H9 (cell line): ENCODE measurements around the gene OTULIN. TPM values are rescaled to one million over a fixed set of nuclear protein-coding genes. Genes with fewer than 3 reads are reported as not detected.

Experiments used
- DNase-seq: peaks from one replicate; pipeline ENCODE4 v3.0.0-alpha.2; 2017
- H2AFZ ChIP-seq: one replicate; pipeline ENCODE4 v1.6.1; 2013; ENCODE audit warnings: mild to moderate bottlenecking, low read length, control low read depth, moderate library complexity
- H2AK5ac ChIP-seq: 2 replicates; pipeline ENCODE4 v1.6.1; 2013; ENCODE audit warnings: low read length, control low read depth, mixed read lengths; ENCODE audit not compliant: insufficient read length
- H2BK120ac ChIP-seq: one replicate; pipeline ENCODE4 v1.6.1; 2013; ENCODE audit warnings: low read depth, mild to moderate bottlenecking, low read length, control low read depth, inconsistent platforms; ENCODE audit not compliant: poor library complexity, severe bottlenecking
- H2BK12ac ChIP-seq: 2 replicates; pipeline ENCODE4 v1.6.1; 2013; ENCODE audit warnings: low read length, control low read depth, mixed read lengths, low read depth; ENCODE audit not compliant: insufficient read length
- H2BK15ac ChIP-seq: 2 replicates; pipeline ENCODE4 v1.6.1; 2013; ENCODE audit warnings: low read depth, low read length, control low read depth
- H2BK20ac ChIP-seq: one replicate; pipeline ENCODE4 v1.6.1; 2013; ENCODE audit warnings: low read depth, mild to moderate bottlenecking, low read length, control low read depth, inconsistent platforms; ENCODE audit not compliant: poor library complexity, severe bottlenecking
- H2BK5ac ChIP-seq: 2 replicates; pipeline ENCODE4 v1.6.1; 2013; ENCODE audit warnings: low read length, control low read depth, mixed read lengths; ENCODE audit not compliant: insufficient read length
- H3K14ac ChIP-seq: 2 replicates; pipeline ENCODE4 v1.6.1; 2013; ENCODE audit warnings: low read length, control low read depth; ENCODE audit not compliant: insufficient read depth
- H3K18ac ChIP-seq: 2 replicates; pipeline ENCODE4 v1.6.1; 2013; ENCODE audit warnings: low read depth, mild to moderate bottlenecking, mixed read lengths, low read length, control low read depth; ENCODE audit not compliant: insufficient read length
- H3K23ac ChIP-seq: 2 replicates; pipeline ENCODE4 v1.6.1; 2013; ENCODE audit warnings: low read length, control low read depth, mixed read lengths, low read depth; ENCODE audit not compliant: insufficient read length
- H3K23me2 ChIP-seq: 2 replicates; pipeline ENCODE4 v1.6.1; 2013; ENCODE audit warnings: low read depth, mild to moderate bottlenecking, mixed read lengths, low read length, control low read depth; ENCODE audit not compliant: insufficient read length, poor library complexity, severe bottlenecking
- H3K27ac ChIP-seq: 2 replicates; pipeline ENCODE4 v1.5.1; 2013; ENCODE audit warnings: low read length, control low read depth, mixed read lengths, low read depth; ENCODE audit not compliant: insufficient read length
- H3K27me3 ChIP-seq: 2 replicates; pipeline ENCODE4 v1.6.1; 2013; ENCODE audit warnings: low read length, control low read depth, inconsistent platforms; ENCODE audit not compliant: insufficient read depth
- H3K4ac ChIP-seq: 2 replicates; pipeline ENCODE4 v1.6.1; 2013; ENCODE audit warnings: low read depth, mild to moderate bottlenecking, control low read depth, inconsistent platforms, low read length, moderate library complexity
- H3K4me1 ChIP-seq: 2 replicates; pipeline ENCODE4 v1.6.1; 2013; ENCODE audit warnings: low read length, control low read depth, inconsistent platforms; ENCODE audit not compliant: insufficient read depth
- H3K4me2 ChIP-seq: 2 replicates; pipeline ENCODE4 v1.6.1; 2013; ENCODE audit warnings: low read length, control low read depth, mixed read lengths; ENCODE audit not compliant: insufficient read length, insufficient read depth
- H3K56ac ChIP-seq: 2 replicates; pipeline ENCODE4 v1.6.1; 2013; ENCODE audit warnings: low read depth, mild to moderate bottlenecking, mixed read lengths, low read length, control low read depth; ENCODE audit not compliant: insufficient read length
- H3K79me1 ChIP-seq: 2 replicates; pipeline ENCODE4 v1.6.1; 2013; ENCODE audit warnings: low read depth, mild to moderate bottlenecking, moderate library complexity, low read length, control low read depth, inconsistent platforms; ENCODE audit not compliant: insufficient read depth, poor library complexity, severe bottlenecking
- H3K79me2 ChIP-seq: 2 replicates; pipeline ENCODE4 v1.6.1; 2013; ENCODE audit warnings: low read length, control low read depth, inconsistent platforms; ENCODE audit not compliant: insufficient read depth
- H3K9ac ChIP-seq: 2 replicates; pipeline ENCODE4 v1.6.1; 2013; ENCODE audit warnings: low read length, control low read depth, mixed read lengths; ENCODE audit not compliant: insufficient read length; ENCODE audit errors: extremely low read depth
- H3K9me3 ChIP-seq: one replicate; pipeline ENCODE4 v1.6.1; 2013; ENCODE audit warnings: low read depth, low read length, inconsistent platforms; ENCODE audit not compliant: control insufficient read depth
- H3T11ph ChIP-seq: one replicate; pipeline ENCODE4 v1.6.1; 2013; ENCODE audit warnings: mild to moderate bottlenecking, low read length, control low read depth, inconsistent platforms
- H4K20me1 ChIP-seq: one replicate; pipeline ENCODE4 v1.6.1; 2013; ENCODE audit not compliant: control insufficient read depth, insufficient read length, insufficient read depth
- H4K5ac ChIP-seq: 2 replicates; pipeline ENCODE4 v1.6.1; 2013; ENCODE audit warnings: low read depth, mild to moderate bottlenecking, mixed read lengths, low read length, control low read depth; ENCODE audit not compliant: insufficient read length
- H4K8ac ChIP-seq: replicated peaks from 2 replicates; pipeline ENCODE4 v1.6.1; 2013; ENCODE audit warnings: low read length, control low read depth, mixed read lengths, low read depth; ENCODE audit not compliant: insufficient read length
- H4K91ac ChIP-seq: 2 replicates; pipeline ENCODE4 v1.6.1; 2013; ENCODE audit warnings: low read depth, mild to moderate bottlenecking, moderate library complexity, mixed read lengths, low read length, control low read depth; ENCODE audit not compliant: insufficient read length
- H3K27ac Mint-ChIP-seq, 3 experiments: 2 replicates in 2 of 3; 3 replicates in 1 of 3; pipeline ENCODE4 v1.8.0; 2020 to 2021; ENCODE audit warnings: mixed read lengths in 3 of 3, mild to moderate bottlenecking in 1 of 3, moderate library complexity in 1 of 3
- H3K27me3 Mint-ChIP-seq: 2 replicates; pipeline ENCODE4 v1.8.0; 2021; ENCODE audit warnings: low read depth, mild to moderate bottlenecking, moderate library complexity, mixed read lengths
- H3K36me3 Mint-ChIP-seq, 3 experiments: 2 replicates in 2 of 3; 3 replicates in 1 of 3; pipeline ENCODE4 v1.8.0; 2020 to 2021; ENCODE audit warnings: low read depth in 3 of 3, mixed read lengths in 3 of 3; ENCODE audit not compliant: insufficient read depth in 1 of 3
- H3K4me1 Mint-ChIP-seq, 2 experiments: 2 replicates each; pipeline ENCODE4 v1.8.0; 2020; ENCODE audit warnings: mixed read lengths in 2 of 2
- H3K4me3 Mint-ChIP-seq, 2 experiments: 2 replicates in 1 of 2; 3 replicates in 1 of 2; pipeline ENCODE4 v1.8.0; 2020 to 2021; ENCODE audit warnings: mild to moderate bottlenecking in 2 of 2, mixed read lengths in 2 of 2, moderate library complexity in 1 of 2
- H3K9me3 Mint-ChIP-seq, 2 experiments: 2 replicates in 1 of 2; 3 replicates in 1 of 2; pipeline ENCODE4 v1.8.0; 2020; ENCODE audit warnings: mild to moderate bottlenecking in 2 of 2, mixed read lengths in 2 of 2, moderate library complexity in 1 of 2
- WGBS: extraction: QIAGEN DNeasy Blood & Tissue Kit; methylation state at CpG from one replicate; pipeline ENCODE4 v1.1.7; 2013; ENCODE audit warnings: missing lambda C conversion rate, low lambda C conversion rate, mixed read lengths; ENCODE audit not compliant: insufficient read length; ENCODE audit errors: extremely low coverage; 5-methylcytosine and 5-hydroxymethylcytosine counted together
- total RNA-seq: library from RNA; stranded (reverse); gene quantifications from 2 replicates; pipeline ENCODE4 v1.2.1, GENCODE V29; 2021
- TF ChIP-seq, protein P1 (sequence below): fragments of 200-600 bp; sonication (generic); conservative IDR thresholded peaks from 3 replicates; pipeline ENCODE4 v1.8.0; 2021; ENCODE audit warnings: antibody characterized with exemption, mild to moderate bottlenecking

The OTULIN gene
- total RNA-seq, 1 experiment from 2014 or later, result 35.8 TPM

DNA sequence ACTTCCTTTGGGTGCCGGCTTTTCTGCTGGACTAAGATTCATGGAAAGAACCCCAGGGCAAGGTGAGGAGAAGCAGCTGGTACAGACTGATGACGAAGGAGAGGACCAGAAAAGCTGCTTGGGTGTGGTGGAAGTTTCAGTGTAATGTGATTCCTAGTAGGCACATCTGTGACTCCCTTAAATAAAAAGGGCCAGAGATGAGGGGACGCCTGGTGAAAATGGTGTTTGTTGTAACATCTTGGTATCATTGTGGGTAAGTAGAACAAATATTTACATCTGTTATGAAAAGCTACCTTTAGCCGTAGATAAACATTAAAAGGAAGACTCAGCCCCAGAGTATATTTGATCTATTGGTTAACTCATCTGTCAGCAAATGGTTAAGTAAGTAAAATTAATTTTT, 49.2 kb upstream of the OTULIN start:
- Histone ChIP-seq H3K9me3 (no peaks in the 10 kb centered on the region), H3T11ph (no peak overlapping the region), H3K9ac (no peak overlapping the region), H4K8ac (no peak overlapping the region), H4K91ac (no peak overlapping the region), H2BK120ac (no peak overlapping the region), H2BK12ac (no peak overlapping the region), H3K18ac (no peak overlapping the region), H3K23me2 (no peaks in the 10 kb centered on the region), H3K4ac (no peak overlapping the region), H3K27ac (no peak overlapping the region), H3K79me2 (no peaks in the 10 kb centered on the region), H2BK5ac (no peak overlapping the region), H3K56ac (no peak overlapping the region), H2BK20ac (no peak overlapping the region), H2BK15ac (no peak overlapping the region), H3K27me3 (no peaks in the 10 kb centered on the region), H2AK5ac (no peak overlapping the region), H2AFZ (no peak overlapping the region), H4K5ac (no peak overlapping the region), H3K79me1 (no peaks in the 10 kb centered on the region), H3K23ac (peak overlapping the region; percentile 10), H3K4me2 (no peak overlapping the region), H4K20me1 (no peaks in the 10 kb centered on the region), H3K4me1 (no peaks in the 10 kb centered on the region), H3K14ac (no peak overlapping the region)
- Mint-ChIP-seq H3K9me3 (no peaks in the 10 kb centered on the region), H3K27me3 (no peaks in the 10 kb centered on the region), H3K4me1 (no peaks in the 10 kb centered on the region), H3K36me3 (peaks cover 0 to 12% (median 4%) of the 10 kb centered on the region in 3 experiments; a peak in 4 of 7 replicates), H3K4me3 (no peak overlapping the region), H3K27ac (no peak overlapping the region)
- no CpG with 5 or more reads among the region's 4 CpGs for WGBS
- no peak for DNase-seq
- TF ChIP-seq, protein P1, sequence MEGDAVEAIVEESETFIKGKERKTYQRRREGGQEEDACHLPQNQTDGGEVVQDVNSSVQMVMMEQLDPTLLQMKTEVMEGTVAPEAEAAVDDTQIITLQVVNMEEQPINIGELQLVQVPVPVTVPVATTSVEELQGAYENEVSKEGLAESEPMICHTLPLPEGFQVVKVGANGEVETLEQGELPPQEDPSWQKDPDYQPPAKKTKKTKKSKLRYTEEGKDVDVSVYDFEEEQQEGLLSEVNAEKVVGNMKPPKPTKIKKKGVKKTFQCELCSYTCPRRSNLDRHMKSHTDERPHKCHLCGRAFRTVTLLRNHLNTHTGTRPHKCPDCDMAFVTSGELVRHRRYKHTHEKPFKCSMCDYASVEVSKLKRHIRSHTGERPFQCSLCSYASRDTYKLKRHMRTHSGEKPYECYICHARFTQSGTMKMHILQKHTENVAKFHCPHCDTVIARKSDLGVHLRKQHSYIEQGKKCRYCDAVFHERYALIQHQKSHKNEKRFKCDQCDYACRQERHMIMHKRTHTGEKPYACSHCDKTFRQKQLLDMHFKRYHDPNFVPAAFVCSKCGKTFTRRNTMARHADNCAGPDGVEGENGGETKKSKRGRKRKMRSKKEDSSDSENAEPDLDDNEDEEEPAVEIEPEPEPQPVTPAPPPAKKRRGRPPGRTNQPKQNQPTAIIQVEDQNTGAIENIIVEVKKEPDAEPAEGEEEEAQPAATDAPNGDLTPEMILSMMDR, result no peak
